Endothelial cell of umbilical vein (primary cell): ENCODE results near the gene BHLHA15. TPM values are rescaled to one million over a fixed set of nuclear protein-coding genes. Genes with fewer than 3 reads are reported as not detected.

Source experiments
- BruUV-seq: library from RNA; stranded (reverse); fragments of 400-500 nt; replicated peaks from 2 replicates; lab custom pipeline; 2021; lab: Mats Ljungman, UMichigan
- CTCF ChIA-PET: fragments of 300-600, 350-600 bp; sonication (Branson Sonifier 250); formaldehyde crosslinking; loops from one replicate; lab custom pipeline; 2021; ENCODE audit warnings: antibody characterized with exemption, inconsistent platforms; lab: Charles Lee
- POLR2A ChIA-PET: fragments of 300-600, 350-600 bp; sonication (Branson Sonifier 250); formaldehyde crosslinking; loops from one replicate; lab custom pipeline; 2021; ENCODE audit warnings: antibody characterized with exemption, inconsistent platforms; lab: Charles Lee
- DNase-seq: peaks from one replicate; pipeline ENCODE4 v3.0.0-alpha.2; 2011; ENCODE audit warnings: low read depth, low spot score
- FAIRE-seq: peaks from 2 replicates; lab custom pipeline; 2011; peaks lifted over from hg19 to GRCh38; lab: Jason Lieb, UNC
- H2AFZ ChIP-seq: 2 replicates; pipeline ENCODE4 v1.6.0; 2012; ENCODE audit warnings: low read depth, low read length, control low read depth, inconsistent platforms
- H3K27ac ChIP-seq: 2 replicates; pipeline ENCODE4 v1.5.1; 2011; ENCODE audit warnings: low read depth, mild to moderate bottlenecking, control low read depth, low read length, moderate library complexity; ENCODE audit not compliant: insufficient read depth
- H3K27me3 ChIP-seq, 2 experiments: 2 replicates each; pipeline versions ENCODE4 v1.6.0 to v1.6.1; 2011; ENCODE audit warnings: low read length in 2 of 2, mixed read lengths in 1 of 2; ENCODE audit not compliant: control insufficient read depth in 2 of 2, insufficient read depth in 2 of 2
- H3K36me3 ChIP-seq, 2 experiments: 2 replicates in 1 of 2; 3 replicates in 1 of 2; pipeline ENCODE4 v1.5.1; 2011; ENCODE audit warnings: low read length in 2 of 2, mild to moderate bottlenecking in 1 of 2, moderate library complexity in 1 of 2; ENCODE audit not compliant: control insufficient read depth in 2 of 2, insufficient read depth in 2 of 2; ENCODE audit errors: extremely low read depth in 1 of 2
- H3K4me1 ChIP-seq: 3 replicates; pipeline ENCODE4 v1.5.1; 2011; ENCODE audit warnings: mild to moderate bottlenecking, low read length; ENCODE audit not compliant: control insufficient read depth, insufficient read depth; ENCODE audit errors: extremely low read depth
- H3K4me2 ChIP-seq: 2 replicates; pipeline ENCODE4 v1.6.1; 2011; ENCODE audit warnings: low read length, control low read depth, mixed read lengths; ENCODE audit not compliant: insufficient read depth
- H3K4me3 ChIP-seq, 3 experiments: fragments of 200-600 bp in 1 of 3; sonication (generic), shearing (Covaris generic) in 1 of 3; replicated peaks in 1 of 3; 2 replicates each; pipeline ENCODE4 v1.5.1; 2011 to 2016; ENCODE audit warnings: control low read depth in 3 of 3, low read length in 3 of 3, mild to moderate bottlenecking in 2 of 3, inconsistent platforms in 1 of 3, low read depth in 1 of 3, moderate library complexity in 1 of 3; ENCODE audit not compliant: insufficient read depth in 1 of 3
- H3K79me2 ChIP-seq: 2 replicates; pipeline ENCODE4 v1.6.0; 2012; ENCODE audit warnings: low read length, inconsistent platforms; ENCODE audit not compliant: control insufficient read depth, insufficient read depth
- H3K9ac ChIP-seq: replicated peaks from 2 replicates; pipeline ENCODE3; 2011; ENCODE audit warnings: low read length, control low read depth; ENCODE audit not compliant: insufficient read depth; ENCODE audit errors: extremely low read depth
- H3K9me1 ChIP-seq: replicated peaks from 3 replicates; pipeline ENCODE4 v1.6.0; 2011; ENCODE audit warnings: mild to moderate bottlenecking, low read length; ENCODE audit not compliant: control insufficient read depth, insufficient read depth; ENCODE audit errors: extremely low read depth
- H3K9me3 ChIP-seq: replicated peaks from 2 replicates; pipeline ENCODE4 v1.5.1; 2012; ENCODE audit warnings: low read length, inconsistent platforms; ENCODE audit not compliant: control insufficient read depth, insufficient read depth
- H4K20me1 ChIP-seq: replicated peaks from 2 replicates; pipeline ENCODE3; 2011; ENCODE audit warnings: mild to moderate bottlenecking, low read length; ENCODE audit not compliant: control insufficient read depth, insufficient read depth; ENCODE audit errors: extremely low read depth
- EZH2 ChIP-seq: IDR thresholded peaks from 2 replicates; pipeline ENCODE4 v1.6.1; 2012; ENCODE audit warnings: borderline replicate concordance, low read depth, mild to moderate bottlenecking, moderate library complexity, low read length, inconsistent platforms; ENCODE audit not compliant: severe bottlenecking
- FOS ChIP-seq: IDR thresholded peaks from 2 replicates; pipeline ENCODE4 v1.6.1; 2011; ENCODE audit warnings: mild to moderate bottlenecking, low read length, moderate library complexity, borderline replicate concordance; ENCODE audit not compliant: insufficient read depth
- GATA2 ChIP-seq: IDR thresholded peaks from 2 replicates; pipeline ENCODE4 v1.7.0; 2011; ENCODE audit warnings: low read depth, mild to moderate bottlenecking, moderate library complexity, mixed read lengths, low read length; ENCODE audit not compliant: insufficient read length, insufficient read depth
- JUN ChIP-seq: IDR thresholded peaks from 2 replicates; pipeline ENCODE4 v1.6.1; 2011; ENCODE audit warnings: borderline replicate concordance, low read depth; ENCODE audit not compliant: insufficient read length, insufficient read depth
- MYC ChIP-seq: IDR thresholded peaks from one replicate; pipeline ENCODE4 v1.6.1; 2011; ENCODE audit warnings: mild to moderate bottlenecking, low read depth, low read length
- POLR2A ChIP-seq: IDR thresholded peaks from 2 replicates; pipeline ENCODE4 v1.6.1; 2012; ENCODE audit warnings: low read depth, mild to moderate bottlenecking, control low read depth, low read length
- POLR2AphosphoS5 ChIP-seq: IDR thresholded peaks from 2 replicates; pipeline ENCODE4 v1.6.1; 2012; ENCODE audit warnings: low read depth, mild to moderate bottlenecking, control low read depth, low read length, moderate library complexity; ENCODE audit not compliant: insufficient read depth
- dilution Hi-C: fragments of 300-500 bp; cut with MboI; formaldehyde crosslinking; loops from one replicate; pipeline ENCODE4 v1.15.0; 2019; ENCODE audit warnings: low sequenced_read_pairs; ENCODE audit not compliant: extremely low pct_ligation_motif_present
- intact Hi-C: fragments of 100-400 bp; cut with micrococcal nuclease; formaldehyde crosslinking; loops from one replicate; pipeline ENCODE4 v1.10.0; 2022
- polyA plus RNA-seq, 4 experiments: library from polyadenylated mRNA; depleted of rRNA in 3 of 4; stranded (reverse) in 3 of 4; unstranded in 1 of 4; fragments of >200 nt; gene quantifications; 2 replicates each; pipeline versions ENCODE4 v1.2.1 to v1.2.3, GENCODE V29; 2011 to 2012; ENCODE audit warnings: missing spikeins in 1 of 4
- total RNA-seq: library from RNA; stranded (reverse); gene quantifications from 2 replicates; pipeline ENCODE4 v1.2.3, GENCODE V29; 2021
- TF ChIP-seq, protein P1 (sequence below): IDR thresholded peaks from 2 replicates; pipeline ENCODE4 v1.6.1; 2011; ENCODE audit not compliant: insufficient read depth, insufficient read length
- TF ChIP-seq, protein P2 (sequence below), 2 donors: IDR thresholded peaks; 1 replicate in 1 of 2; 2 replicates in 1 of 2; pipeline ENCODE4 v1.5.1; 2011; ENCODE audit warnings: low read length in 2 of 2, mild to moderate bottlenecking in 2 of 2, moderate library complexity in 2 of 2, control low read depth in 1 of 2, inconsistent platforms in 1 of 2, low read depth in 1 of 2; ENCODE audit not compliant: insufficient read depth in 1 of 2; ENCODE audit errors: extremely low read depth in 1 of 2

BHLHA15 gene
- total and polyA plus RNA-seq, 2 donors (not counting 3 experiments of a cell fraction or from before 2014, with no cell fraction given): 0.81 to 1.2 TPM

DNA sequence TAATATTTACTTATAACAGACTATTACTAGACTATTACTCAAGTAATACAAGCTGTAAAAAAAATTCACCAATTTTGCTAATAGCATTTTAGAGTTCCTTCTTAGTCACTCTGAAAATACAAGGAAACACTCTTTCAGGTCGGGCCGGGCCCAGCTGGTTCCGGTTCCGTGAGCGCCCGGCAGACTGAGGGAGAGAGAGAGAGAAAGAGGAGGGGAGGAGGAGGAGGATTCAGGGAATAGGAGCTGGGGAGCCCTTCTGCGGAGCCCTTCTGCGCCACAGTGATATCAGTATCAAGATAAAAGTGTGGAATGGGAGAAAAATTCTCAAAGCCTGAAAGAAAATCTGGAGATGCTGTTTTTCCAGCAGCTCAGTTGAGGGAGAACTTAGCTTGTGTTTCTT, 30.5 kb upstream of the BHLHA15 start:
- no peak for TF ChIP-seq FOS
- no peak for TF ChIP-seq MYC
- no peak for TF ChIP-seq EZH2
- no peak for TF ChIP-seq POLR2A
- TF ChIP-seq POLR2AphosphoS5: no peak
- no peak for TF ChIP-seq GATA2
- TF ChIP-seq, protein P1, sequence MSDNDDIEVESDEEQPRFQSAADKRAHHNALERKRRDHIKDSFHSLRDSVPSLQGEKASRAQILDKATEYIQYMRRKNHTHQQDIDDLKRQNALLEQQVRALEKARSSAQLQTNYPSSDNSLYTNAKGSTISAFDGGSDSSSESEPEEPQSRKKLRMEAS: no peak
- TF ChIP-seq, protein P2, sequence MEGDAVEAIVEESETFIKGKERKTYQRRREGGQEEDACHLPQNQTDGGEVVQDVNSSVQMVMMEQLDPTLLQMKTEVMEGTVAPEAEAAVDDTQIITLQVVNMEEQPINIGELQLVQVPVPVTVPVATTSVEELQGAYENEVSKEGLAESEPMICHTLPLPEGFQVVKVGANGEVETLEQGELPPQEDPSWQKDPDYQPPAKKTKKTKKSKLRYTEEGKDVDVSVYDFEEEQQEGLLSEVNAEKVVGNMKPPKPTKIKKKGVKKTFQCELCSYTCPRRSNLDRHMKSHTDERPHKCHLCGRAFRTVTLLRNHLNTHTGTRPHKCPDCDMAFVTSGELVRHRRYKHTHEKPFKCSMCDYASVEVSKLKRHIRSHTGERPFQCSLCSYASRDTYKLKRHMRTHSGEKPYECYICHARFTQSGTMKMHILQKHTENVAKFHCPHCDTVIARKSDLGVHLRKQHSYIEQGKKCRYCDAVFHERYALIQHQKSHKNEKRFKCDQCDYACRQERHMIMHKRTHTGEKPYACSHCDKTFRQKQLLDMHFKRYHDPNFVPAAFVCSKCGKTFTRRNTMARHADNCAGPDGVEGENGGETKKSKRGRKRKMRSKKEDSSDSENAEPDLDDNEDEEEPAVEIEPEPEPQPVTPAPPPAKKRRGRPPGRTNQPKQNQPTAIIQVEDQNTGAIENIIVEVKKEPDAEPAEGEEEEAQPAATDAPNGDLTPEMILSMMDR (IDR thresholded peaks at IDR 0.05; ENCODE audit: extremely low read depth in 1 of 2, insufficient read depth in 1 of 2, low read depth in 1 of 2, low read length in 2 of 2): no peak
- TF ChIP-seq JUN: no peak
- Histone ChIP-seq H3K9me3 (no peaks in the 10 kb centered on the region), H3K9ac (no peak overlapping the region), H3K4me1 (no peaks in the 10 kb centered on the region), H3K27me3 (no peaks in the 10 kb centered on the region), H2AFZ (no peak overlapping the region), H3K4me2 (no peak overlapping the region), H3K79me2 (no peaks in the 10 kb centered on the region), H3K4me3 (no peak overlapping the region), H3K9me1 (no peaks in the 10 kb centered on the region), H3K27ac (no peak overlapping the region), H3K36me3 (no peaks in the 10 kb centered on the region), H4K20me1 (no peaks in the 10 kb centered on the region)
- POLR2A ChIA-PET: no interaction called here
- CTCF ChIA-PET: interaction anchor here (1.7 to 5.4 kb wide), 2 partner anchors 12 to 159 kb away, joined by 4 to 39 read pairs; no protein-coding TSS in a partner anchor
- dilution Hi-C loops (no loop called here), intact Hi-C loops (no loop called here)
- FAIRE-seq: no peak
- DNase-seq: no peak
- BruUV-seq: no TSS peak
